Fibroblast of peridontal ligament (primary cell): ENCODE measurements around the gene SMPD3.

Source experiments
- DNase-seq: peaks from one replicate; pipeline ENCODE4 v3.0.0-alpha.2; 2010; ENCODE audit errors: extremely low read depth

The SMPD3 gene

DNA sequence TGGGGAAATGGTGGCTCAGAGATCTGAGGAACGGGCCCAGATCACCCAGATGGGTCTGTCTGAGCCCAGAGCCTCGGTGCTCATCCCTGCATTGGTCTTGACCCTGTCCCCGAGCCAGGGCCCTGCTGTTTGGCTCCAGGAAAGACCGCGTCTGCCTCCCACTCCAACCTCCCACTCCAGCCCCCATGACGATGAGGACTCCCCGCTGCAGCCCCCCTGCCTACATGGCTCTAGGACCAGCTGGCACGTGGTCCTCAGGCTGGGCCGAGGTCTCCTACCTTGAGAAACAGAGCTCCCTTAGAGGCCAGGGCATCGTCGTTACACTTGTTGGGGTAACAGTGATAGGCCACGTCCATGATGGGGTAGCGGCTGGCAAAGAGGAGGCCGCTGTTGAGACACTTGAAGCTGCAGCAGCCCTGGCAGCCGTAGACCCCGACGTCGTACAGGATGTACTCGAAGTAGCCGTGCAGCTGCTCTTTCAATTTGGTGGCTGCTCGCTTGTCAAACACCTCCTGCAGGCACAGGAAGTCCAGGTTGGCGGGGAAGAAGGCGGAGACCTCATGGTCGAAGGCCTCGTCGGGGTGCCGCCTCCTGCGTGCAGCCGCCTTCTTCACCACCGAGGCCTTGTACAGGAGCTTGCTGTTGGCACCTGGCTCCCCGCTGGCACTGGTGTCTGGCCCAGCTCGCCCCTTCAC is 77.6 kb downstream of the SMPD3 start:
- no peak for DNase-seq

GRCh38 chr16:68369697-68370580 is 78.4 kb downstream of the SMPD3 start:
- no peak for DNase-seq

GRCh38 chr16:68369168-68369567 is 79.1 kb downstream of the SMPD3 start:
- no peak for DNase-seq

- no peak for DNase-seq
These were observed 79.9 kb downstream of the SMPD3 start for GRCh38 chr16:68368301-68368888.

DNA sequence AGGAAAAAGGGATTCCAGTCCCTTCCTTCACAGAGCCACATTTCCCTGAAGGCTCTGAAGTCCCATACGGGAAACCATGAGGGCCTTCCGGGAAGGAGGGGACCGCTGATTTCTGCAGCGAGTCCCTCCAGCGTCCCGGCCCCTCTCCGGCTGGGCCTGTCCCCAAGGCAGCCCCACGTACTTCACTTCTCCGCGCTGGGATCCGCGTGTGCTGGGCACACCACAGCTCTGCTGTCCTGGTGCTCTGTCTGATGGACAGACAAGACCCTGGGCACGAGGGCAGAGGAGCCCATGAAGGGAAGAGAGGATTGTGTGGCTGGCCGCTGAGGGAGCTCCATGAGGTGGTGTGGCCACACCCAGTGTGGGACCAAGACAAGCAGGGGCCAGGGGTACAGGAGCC is 80.4 kb downstream of the SMPD3 start:
- no peak for DNase-seq

DNA sequence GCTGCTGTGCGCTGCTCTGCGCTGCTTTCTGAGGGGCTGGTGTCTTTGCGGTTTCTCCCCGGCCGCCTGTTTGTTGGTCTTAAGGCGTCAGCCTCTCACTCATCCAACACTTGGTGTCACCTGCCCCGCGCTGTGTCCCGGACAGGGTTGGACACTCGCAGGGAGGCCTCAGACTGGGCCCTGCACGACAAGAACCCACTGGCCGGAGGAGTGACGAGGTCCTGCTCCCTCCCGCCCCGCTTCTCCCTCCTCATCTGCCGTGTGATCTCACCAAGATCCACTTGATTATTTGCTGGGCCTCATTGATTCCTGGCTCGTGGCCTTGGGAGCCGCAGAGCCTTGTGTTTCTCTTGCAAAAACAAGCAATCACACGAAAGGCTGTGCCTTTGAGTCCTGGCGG is 80.9 kb downstream of the SMPD3 start:
- DNase-seq: no peak

- DNase-seq: no peak
These were observed 81.3 kb downstream of the SMPD3 start for GRCh38 chr16:68367030-68367429.

DNA sequence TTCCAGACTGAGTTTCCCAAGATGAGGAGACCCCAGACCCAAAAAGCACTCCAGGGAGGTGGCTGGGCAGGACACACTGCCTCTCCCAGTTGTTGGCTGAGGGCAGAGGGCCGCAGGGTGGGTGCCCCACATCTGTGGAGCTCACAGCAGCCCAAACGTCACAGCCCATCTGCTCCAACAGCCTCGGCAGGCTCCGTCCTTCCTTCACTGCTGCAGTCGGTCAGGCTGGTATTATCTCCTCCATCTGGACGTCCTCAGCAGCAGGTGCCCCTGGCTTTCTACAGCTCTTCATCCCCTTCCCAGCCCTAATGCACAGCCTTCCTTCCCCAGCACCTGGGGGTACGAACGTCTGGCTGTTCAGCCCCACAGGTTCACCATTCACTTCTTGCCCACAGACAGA is 82.2 kb downstream of the SMPD3 start:
- no peak for DNase-seq

GRCh38 chr16:68365167-68365817 is 83.0 kb downstream of the SMPD3 start:
- no peak for DNase-seq

- DNase-seq: no peak
These were observed 83.7 kb downstream of the SMPD3 start for GRCh38 chr16:68364561-68364998.

GRCh38 chr16:68363658-68364521 is 84.4 kb downstream of the SMPD3 start:
- no peak for DNase-seq

GRCh38 chr16:68362947-68363657 is 85.2 kb downstream of the SMPD3 start:
- DNase-seq: no peak

GRCh38 chr16:68362262-68362913 is 85.9 kb downstream of the SMPD3 start:
- no peak for DNase-seq

DNA sequence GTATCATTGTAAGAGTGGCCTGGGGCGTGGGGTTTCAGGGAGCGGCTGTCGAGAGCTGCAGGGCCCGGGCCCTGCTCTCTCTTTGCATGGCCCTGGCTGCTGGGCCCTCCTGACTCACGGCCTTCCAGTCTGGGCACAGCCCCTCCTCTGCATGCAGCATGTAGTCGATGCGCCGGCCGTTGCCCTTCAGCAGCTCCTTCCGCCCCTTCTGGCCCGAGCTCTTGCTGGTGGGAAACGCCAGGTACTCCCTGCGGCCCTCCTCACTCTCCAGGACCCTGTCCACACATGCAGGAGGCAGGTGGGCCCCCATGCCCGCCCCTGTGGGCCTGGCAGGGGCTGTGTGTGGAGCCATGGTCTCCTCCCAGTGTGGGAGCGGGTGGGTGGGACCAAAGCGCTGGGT is 86.8 kb downstream of the SMPD3 start:
- DNase-seq: no peak

GRCh38 chr16:68360956-68361355 is 87.4 kb downstream of the SMPD3 start:
- DNase-seq: no peak

GRCh38 chr16:68360547-68360946 is 87.8 kb downstream of the SMPD3 start:
- DNase-seq: no peak

GRCh38 chr16:68359398-68360191 is 88.7 kb downstream of the SMPD3 start:
- DNase-seq: no peak

- no peak for DNase-seq
These were observed 89.4 kb downstream of the SMPD3 start for GRCh38 chr16:68358951-68359350.

DNA sequence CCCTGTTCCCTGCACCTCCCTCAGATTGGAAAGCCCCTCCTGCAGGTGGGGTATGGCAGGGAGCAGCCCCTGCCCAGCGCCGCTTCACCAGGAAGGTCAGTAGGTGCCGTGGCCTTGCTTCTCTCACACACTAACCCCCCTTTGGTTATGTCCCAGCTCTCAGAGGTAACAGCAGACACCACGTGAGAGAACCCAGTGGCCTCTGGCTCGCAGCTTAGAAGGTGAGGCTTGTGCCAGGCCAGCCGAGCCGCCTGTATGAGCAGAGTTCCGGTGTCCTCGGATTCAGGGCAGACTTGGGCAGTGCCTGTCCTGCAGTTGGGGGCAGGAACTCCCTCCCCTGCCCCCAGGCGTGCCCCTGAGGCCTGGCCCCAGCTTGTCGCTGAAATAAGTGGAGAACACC is 90.4 kb downstream of the SMPD3 start:
- DNase-seq: no peak
